HUDEP-2 (cell line): Measurements from ENCODE around the gene BAHCC1.
A peak's percentile ranks its signal among the peaks of the same experiment; 100 is the strongest.

Experiments
- DNase-seq, 76 experiments: peaks; one replicate each; lab custom pipeline; 2025; ENCODE audit not compliant: unreplicated experiment in 76 of 76; lab: John Stamatoyannopoulos, UW

The BAHCC1 gene

GRCh38 chr17:81487487-81488275, 92.4 kb downstream of the BAHCC1 start:
- peak in 63 of 76 experiments; percentile 12 to 83 (median 57) for DNase-seq

DNA sequence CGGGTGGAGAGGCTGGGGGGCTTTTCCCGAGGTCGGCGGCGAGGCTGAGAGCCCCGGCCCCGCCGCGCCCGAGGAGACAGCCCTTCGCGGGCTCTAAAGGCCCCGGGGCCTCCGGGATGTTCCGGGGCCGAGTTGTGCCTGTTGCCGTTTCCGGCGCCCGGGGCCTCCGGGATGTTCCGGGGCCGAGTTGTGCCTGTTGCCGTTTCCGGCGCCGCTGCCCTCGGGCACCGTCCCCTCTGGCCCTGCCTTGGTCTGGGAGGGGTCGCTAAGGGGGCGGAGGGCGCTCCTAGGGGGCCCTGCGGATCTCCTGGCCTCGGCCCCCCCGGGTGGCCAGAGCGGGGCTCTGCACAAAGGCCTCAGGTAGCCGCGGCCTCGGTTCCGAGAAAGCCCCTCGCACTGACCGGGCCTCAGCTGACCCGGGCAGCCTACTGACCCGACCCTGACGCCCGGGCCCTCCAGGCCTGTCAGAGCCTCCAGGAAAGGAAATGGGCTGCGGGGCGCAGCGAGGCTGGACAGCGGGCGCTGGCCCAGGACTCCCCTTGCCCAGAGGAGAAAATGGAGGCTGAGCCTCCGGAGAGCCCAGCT, 93.1 kb downstream of the BAHCC1 start:
- no peak for DNase-seq

GRCh38 chr17:81489012-81489997, 94.0 kb downstream of the BAHCC1 start:
- DNase-seq = no peak

- DNase-seq = no peak
Observed at GRCh38 chr17:81489998-81490992, 95.0 kb downstream of the BAHCC1 start.

DNA sequence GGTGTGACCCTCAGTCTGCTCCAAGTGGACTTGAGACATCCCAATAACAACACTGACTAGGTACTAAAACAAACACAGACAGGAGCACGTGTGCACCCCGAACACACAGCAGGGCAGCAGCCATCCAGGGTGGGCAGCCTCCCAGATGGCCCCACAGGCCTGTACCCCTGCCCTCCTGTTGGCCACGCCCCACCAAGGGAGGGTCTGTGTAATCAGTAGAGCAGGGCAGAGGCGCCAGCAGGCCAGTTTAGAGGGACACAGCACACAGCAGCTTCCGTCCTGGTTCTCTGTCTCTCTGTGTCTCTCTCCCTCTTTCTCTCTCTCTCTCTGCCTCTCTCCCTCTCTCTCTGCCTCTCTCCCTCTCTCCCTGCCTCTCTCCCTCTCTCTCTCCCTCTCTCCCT, 95.9 kb downstream of the BAHCC1 start:
- DNase-seq = peak in 1 of 76 experiments; percentile 5

DNA sequence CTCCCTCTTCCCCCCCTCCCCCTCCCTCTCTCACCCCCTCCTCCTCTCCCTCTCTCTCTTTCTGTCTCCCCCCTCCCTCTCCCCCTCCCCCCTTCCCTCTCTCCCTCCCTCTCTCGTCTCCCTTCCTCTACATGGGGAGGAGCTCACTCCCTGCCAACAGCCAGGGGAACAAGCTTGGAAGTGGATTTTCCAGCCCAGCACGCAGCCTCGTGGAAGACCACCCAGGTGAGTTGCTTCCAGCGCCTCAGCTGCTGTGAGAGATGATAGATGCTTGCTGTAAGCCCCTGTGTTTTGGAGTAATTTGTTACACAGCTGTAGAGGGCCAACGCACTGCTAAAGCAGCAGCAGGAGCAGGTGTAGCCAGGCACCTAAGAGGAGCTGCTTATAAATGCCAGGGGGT, 96.5 kb downstream of the BAHCC1 start:
- DNase-seq = no peak

DNA sequence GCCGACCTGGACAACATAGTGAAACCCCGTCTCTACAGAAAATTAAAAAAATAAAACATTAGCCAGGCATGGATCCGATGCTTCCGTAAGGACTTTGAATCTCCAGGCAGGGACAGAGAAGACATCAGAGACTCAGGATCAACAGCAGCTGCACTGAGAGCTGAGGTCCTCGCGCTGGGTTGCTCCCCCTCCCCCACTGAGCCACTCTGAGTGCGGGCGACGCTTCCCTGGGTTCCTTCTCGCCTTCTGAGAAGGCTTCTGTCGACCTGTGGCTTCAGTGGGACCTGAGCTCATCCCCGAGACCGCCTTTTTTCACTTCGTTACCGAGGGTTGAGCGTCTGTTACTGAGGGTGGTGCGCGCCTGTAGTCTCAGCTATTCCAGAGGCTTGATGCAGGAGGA, 96.9 kb downstream of the BAHCC1 start:
- no peak for DNase-seq

DNA sequence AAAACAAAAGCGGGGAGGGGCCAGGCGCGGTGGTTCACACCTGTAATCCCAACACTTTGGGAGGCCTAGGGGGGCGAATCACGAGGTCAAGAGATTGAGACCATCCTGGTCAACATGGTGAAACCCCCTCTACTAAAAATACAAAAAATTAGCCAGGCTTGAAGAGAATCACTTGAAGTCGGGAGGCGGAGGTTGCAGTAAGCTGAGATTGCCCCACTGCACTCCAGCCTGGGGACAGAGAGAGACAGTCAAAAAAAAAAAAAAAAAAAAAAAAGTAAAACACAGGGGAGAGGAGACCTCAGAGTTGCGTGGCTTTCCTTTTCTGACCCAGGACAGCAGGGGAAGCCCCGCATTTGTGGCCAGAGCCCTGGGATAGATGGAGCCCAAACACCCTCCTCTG, 97.4 kb downstream of the BAHCC1 start:
- DNase-seq = no peak

DNA sequence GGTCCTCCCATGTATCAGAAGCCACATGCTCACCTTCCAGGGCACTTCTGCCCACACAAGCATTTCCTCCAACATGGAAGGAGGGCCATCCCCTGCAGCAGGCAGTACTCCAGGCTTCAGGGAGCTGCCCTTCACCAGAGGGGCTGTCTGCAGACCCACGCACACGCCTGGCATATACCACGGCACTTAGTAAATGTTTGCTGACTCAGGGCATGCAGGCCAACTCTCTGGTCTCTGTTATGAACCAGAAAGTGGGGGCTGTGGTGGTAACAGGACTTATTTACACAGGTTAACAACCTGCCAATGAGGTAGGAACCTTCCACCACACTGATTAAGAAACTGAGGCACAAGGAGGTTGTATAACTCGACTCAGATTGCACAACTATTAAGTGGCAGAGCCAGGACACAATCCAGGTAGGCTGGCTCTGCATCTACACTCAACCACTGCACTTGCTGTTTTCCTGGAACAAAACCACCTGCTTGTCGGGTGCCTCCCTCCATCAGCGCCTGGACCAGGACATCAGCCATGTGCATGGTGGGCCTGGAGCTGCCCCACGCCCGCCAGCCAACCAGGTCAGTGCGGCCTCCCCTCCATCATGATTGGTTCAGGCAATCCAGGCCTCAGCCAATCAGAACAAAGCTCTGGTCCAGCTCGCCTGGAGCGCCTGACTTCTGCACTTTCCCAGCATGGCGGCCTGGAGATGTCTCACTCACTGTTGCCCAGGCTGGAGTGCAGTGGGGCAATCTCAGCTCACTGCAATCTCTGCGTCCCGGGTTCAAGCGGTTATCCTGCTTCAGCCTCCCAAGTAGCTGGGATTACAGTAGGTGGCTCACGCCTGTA, 98.2 kb downstream of the BAHCC1 start:
- DNase-seq = no peak

DNA sequence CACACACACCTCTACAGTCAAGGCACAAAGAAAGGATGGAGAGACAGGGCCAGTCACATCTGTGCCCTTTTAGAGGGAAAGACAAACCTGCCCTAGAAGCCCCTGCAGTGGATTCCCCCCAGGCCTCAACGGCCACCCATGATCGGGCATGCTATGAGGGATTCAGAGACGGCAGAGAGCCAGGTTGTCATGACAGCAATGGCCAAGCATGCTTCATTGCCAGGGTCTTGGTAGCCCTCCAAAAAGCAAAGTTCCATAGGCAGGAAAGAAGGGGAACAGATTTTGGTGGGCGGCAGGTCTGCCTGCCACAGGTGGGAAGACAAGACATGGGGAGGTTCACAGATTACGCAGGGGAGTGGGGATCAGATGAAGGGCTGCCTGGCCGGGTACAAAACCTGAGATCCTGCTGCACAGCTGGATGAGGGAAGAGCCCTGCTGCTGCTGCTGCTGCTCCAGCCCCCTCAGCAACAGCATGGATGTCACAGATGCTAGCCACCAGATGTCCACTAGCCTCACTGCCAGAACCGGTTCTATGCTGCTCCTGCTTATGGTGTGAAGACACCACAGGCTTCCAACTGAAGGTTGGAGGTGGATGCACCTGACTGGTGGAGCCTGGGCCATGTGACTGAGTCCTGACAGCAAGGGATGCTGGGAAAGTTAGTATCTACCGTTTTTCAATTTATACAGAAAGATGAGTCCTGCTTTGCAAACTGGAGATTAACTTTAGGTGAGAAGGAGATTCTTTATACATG, 99.5 kb downstream of the BAHCC1 start:
- DNase-seq = no peak

GRCh38 chr17:81498953-81499600, 103.8 kb downstream of the BAHCC1 start:
- no peak for DNase-seq

GRCh38 chr17:81499601-81499970, 104.3 kb downstream of the BAHCC1 start:
- DNase-seq = no peak

GRCh38 chr17:81500047-81500446, 104.8 kb downstream of the BAHCC1 start:
- no peak for DNase-seq

- no peak for DNase-seq
Observed at GRCh38 chr17:81502471-81503017, 107.3 kb downstream of the BAHCC1 start.

- no peak for DNase-seq
Observed at GRCh38 chr17:81503619-81504018, 108.4 kb downstream of the BAHCC1 start.

GRCh38 chr17:81508639-81509206, 113.5 kb downstream of the BAHCC1 start:
- no peak for DNase-seq

- no peak for DNase-seq
Observed at GRCh38 chr17:81509207-81509971, 114.1 kb downstream of the BAHCC1 start.
